ENCODE results near the gene HNRNPL. TPM values are rescaled to one million over a fixed set of nuclear protein-coding genes. Genes with fewer than 3 reads are reported as not detected.
A peak's percentile ranks its signal among the peaks of the same experiment; 100 is the strongest.

HNRNPL gene
- polyA plus RNA-seq, 1 donor: 273 TPM

GRCh38 chr19:38845374-38846024 is 4.3 kb downstream of the HNRNPL start:
- DNase-seq: no peak

GRCh38 chr19:38844093-38844686 is 5.6 kb downstream of the HNRNPL start:
- DNase-seq: no peak

GRCh38 chr19:38843175-38843758 is 6.5 kb downstream of the HNRNPL start:
- DNase-seq: no peak

- DNase-seq: no peak
Observed at GRCh38 chr19:38842439-38843174, 7.2 kb downstream of the HNRNPL start.

GRCh38 chr19:38841787-38842438 is 7.9 kb downstream of the HNRNPL start:
- no peak for DNase-seq

GRCh38 chr19:38841180-38841766 is 8.5 kb downstream of the HNRNPL start:
- DNase-seq: no peak

GRCh38 chr19:38840583-38840968 is 9.2 kb downstream of the HNRNPL start:
- DNase-seq: no peak

GRCh38 chr19:38839816-38840582 is 9.8 kb downstream of the HNRNPL start:
- DNase-seq: no peak

- DNase-seq: no peak
Observed at GRCh38 chr19:38838986-38839761, 10.6 kb downstream of the HNRNPL start.

- no peak for DNase-seq
Observed at GRCh38 chr19:38838208-38838985, 11.4 kb downstream of the HNRNPL start.

- DNase-seq: no peak
Observed at GRCh38 chr19:38837656-38838121, 12.1 kb downstream of the HNRNPL start.

GRCh38 chr19:38836983-38837626 is 12.7 kb downstream of the HNRNPL start:
- DNase-seq: no peak

GRCh38 chr19:38836159-38836982 is 13.4 kb downstream of the HNRNPL start:
- no peak for DNase-seq

- no peak for DNase-seq
Observed at GRCh38 chr19:38834590-38834989, 15.2 kb downstream of the HNRNPL start.

- DNase-seq: no peak
Observed at GRCh38 chr19:38834104-38834490, 15.7 kb downstream of the HNRNPL start.

GRCh38 chr19:38833092-38833425 is 16.7 kb downstream of the HNRNPL start:
- DNase-seq: no peak

GRCh38 chr19:38831142-38831605 is 18.6 kb downstream of the HNRNPL start:
- peak; percentile 43 for DNase-seq

- DNase-seq: no peak
Observed at GRCh38 chr19:38830039-38830733, 19.6 kb downstream of the HNRNPL start.
